Measurements from ENCODE around the gene PXK. TPM values are rescaled to one million over a fixed set of nuclear protein-coding genes. Genes with fewer than 3 reads are reported as not detected.

PXK gene
- total RNA-seq, 1 donor from 2014 or later: 5.4 TPM

- no peak overlapping the region for H3K27ac Mint-ChIP-seq (ENCODE audit: unreplicated experiment)
- no peak for TF ChIP-seq CTCF (conservative IDR thresholded peaks at IDR 0.05)
- peaks cover 6% of the 10 kb centered on the region for H3K27me3 Mint-ChIP-seq (ENCODE audit: low read depth)
- no peaks in the 10 kb centered on the region for H3K36me3 Mint-ChIP-seq (ENCODE audit: low read depth)
- no peaks in the 10 kb centered on the region for H3K9me3 Mint-ChIP-seq
- no peaks in the 10 kb centered on the region for H3K4me1 Mint-ChIP-seq
- no peak overlapping the region for H3K4me3 Mint-ChIP-seq
- no peak for DNase-seq (ENCODE audit: low read depth, low spot score)
Measured at GRCh38 chr3:58324391-58325390, 8.0 kb upstream of the PXK start.

DNA sequence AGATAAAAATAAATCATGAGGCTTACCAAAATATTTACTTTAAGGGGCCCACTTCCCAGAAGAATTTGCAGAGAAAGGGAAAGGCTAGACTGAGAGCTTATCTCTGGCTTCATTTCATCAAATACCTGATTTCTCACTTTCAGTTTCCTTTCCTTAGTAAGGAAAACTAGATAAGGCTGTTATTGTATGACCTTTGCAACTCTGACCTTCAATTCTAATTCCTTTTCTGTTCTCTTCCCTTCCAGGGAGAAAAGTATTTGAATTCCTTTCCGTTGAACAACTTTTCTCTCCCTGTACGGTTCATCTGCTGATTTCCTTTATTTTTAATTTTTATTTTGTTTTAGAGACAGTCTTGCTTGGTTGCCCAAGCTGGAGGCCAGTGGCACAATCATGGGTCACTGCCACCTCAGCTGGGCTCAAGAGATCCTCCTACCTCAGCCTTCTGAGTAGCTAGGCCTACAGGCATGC lies 7.1 kb upstream of the PXK start:
- Mint-ChIP-seq H3K27ac (ENCODE audit: unreplicated experiment) (no peak overlapping the region), H3K4me1 (no peaks in the 10 kb centered on the region), H3K4me3 (no peak overlapping the region), H3K9me3 (no peaks in the 10 kb centered on the region), H3K36me3 (ENCODE audit: low read depth) (no peaks in the 10 kb centered on the region), H3K27me3 (ENCODE audit: low read depth) (peaks cover 13% of the 10 kb centered on the region)
- DNase-seq (ENCODE audit: low read depth, low spot score): no peak
- no peak for TF ChIP-seq CTCF (conservative IDR thresholded peaks at IDR 0.05)

DNA sequence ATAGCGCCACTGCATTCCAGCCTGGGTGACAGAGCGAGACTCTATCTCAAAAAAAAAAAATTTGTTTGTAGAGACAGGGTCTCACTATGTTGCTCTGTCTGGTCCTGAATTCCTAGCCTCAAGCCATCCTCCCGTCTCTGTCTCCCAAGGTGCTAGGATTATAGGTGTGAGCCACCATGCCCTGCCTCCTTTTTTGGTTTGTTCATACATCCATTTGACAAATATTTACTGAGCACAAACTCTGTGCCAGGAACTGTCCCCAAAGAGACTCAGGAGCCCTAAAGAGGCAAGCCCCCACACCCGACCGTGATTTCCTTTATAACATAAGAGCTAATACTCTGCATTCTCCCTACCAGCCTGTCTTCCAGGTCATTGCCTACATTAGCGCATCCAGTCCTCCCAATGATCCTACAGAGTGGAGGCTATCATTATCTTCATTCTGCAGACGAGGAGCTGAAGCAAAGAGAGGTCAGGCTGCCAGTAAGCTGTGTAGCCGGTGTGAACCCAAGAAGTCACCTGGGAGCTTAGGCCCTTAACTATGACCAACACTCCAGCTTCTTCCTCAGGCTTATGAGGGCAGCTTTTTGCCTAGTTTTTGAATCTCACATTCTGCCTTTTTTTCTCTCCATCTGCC lies 6.3 kb upstream of the PXK start:
- no peaks in the 10 kb centered on the region for H3K36me3 Mint-ChIP-seq (ENCODE audit: low read depth)
- H3K9me3 Mint-ChIP-seq: no peaks in the 10 kb centered on the region
- no peak overlapping the region for H3K27ac Mint-ChIP-seq (ENCODE audit: unreplicated experiment)
- no peak for TF ChIP-seq CTCF (conservative IDR thresholded peaks at IDR 0.05)
- no peak for DNase-seq (ENCODE audit: low read depth, low spot score)
- H3K4me3 Mint-ChIP-seq: no peak overlapping the region
- peaks cover 19% of the 10 kb centered on the region for H3K27me3 Mint-ChIP-seq (ENCODE audit: low read depth)
- H3K4me1 Mint-ChIP-seq: no peaks in the 10 kb centered on the region

DNA sequence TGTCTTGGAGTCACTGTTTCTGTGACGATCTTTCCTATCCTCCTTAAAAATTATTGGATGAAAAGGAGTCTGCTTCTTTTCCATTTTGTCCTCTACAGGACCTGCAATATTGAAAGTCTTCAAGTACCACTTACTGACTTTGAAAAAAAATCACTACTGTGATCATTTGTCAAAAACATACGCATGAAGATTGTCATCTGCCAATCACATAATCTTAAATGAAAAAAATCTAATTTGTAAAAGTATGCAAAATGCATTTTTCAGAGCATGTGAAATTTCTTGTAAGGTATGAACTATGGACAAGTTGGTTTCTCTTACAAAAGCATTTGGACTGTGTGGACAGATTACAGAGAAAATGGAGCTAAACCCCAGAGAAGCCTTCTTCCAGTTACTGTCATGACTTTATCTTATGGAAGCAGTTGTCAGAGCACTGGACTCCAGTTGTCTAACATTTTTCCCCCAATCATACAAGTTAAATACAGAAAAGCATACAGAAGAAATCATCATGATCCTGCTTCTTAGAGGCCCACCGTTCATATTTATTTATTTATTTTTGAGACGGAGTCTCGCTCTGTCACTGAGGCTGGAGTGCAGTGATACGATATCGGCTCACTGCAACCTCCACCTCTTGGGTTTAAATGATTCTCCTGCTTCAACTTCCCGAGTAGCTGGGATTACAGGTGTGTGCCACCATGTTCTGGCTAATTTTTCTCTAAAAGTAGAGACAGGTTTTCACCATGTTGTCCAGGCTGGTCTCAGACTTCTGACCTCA lies 3.4 kb upstream of the PXK start:
- DNase-seq (ENCODE audit: low read depth, low spot score): no peak
- H3K4me1 Mint-ChIP-seq: peaks cover 11% of the 10 kb centered on the region
- peaks cover 34% of the 10 kb centered on the region for H3K27me3 Mint-ChIP-seq (ENCODE audit: low read depth)
- no peaks in the 10 kb centered on the region for H3K36me3 Mint-ChIP-seq (ENCODE audit: low read depth)
- H3K4me3 Mint-ChIP-seq: no peak overlapping the region
- TF ChIP-seq CTCF (conservative IDR thresholded peaks at IDR 0.05): no peak
- H3K27ac Mint-ChIP-seq (ENCODE audit: unreplicated experiment): no peak overlapping the region
- H3K9me3 Mint-ChIP-seq: no peaks in the 10 kb centered on the region

- H3K9me3 Mint-ChIP-seq: no peaks in the 10 kb centered on the region
- H3K36me3 Mint-ChIP-seq (ENCODE audit: low read depth): no peaks in the 10 kb centered on the region
- no peak overlapping the region for H3K27ac Mint-ChIP-seq (ENCODE audit: unreplicated experiment)
- H3K27me3 Mint-ChIP-seq (ENCODE audit: low read depth): peaks cover 38% of the 10 kb centered on the region
- peaks cover 17% of the 10 kb centered on the region for H3K4me1 Mint-ChIP-seq
- DNase-seq (ENCODE audit: low read depth, low spot score): no peak
- H3K4me3 Mint-ChIP-seq: no peak overlapping the region
- TF ChIP-seq CTCF (conservative IDR thresholded peaks at IDR 0.05): no peak
Measured at GRCh38 chr3:58329922-58330413, 2.7 kb upstream of the PXK start.
